GM12873 (cell line): ENCODE measurements around the gene KLHL10.

Experiments
- TF ChIP-seq, protein P1 (sequence below): IDR thresholded peaks from 2 replicates; pipeline ENCODE4 v1.5.1; 2012; ENCODE audit warnings: low read depth, mild to moderate bottlenecking, moderate library complexity, low read length, control low read depth; ENCODE audit not compliant: insufficient read depth; ENCODE audit errors: missing control alignments

The KLHL10 gene

DNA sequence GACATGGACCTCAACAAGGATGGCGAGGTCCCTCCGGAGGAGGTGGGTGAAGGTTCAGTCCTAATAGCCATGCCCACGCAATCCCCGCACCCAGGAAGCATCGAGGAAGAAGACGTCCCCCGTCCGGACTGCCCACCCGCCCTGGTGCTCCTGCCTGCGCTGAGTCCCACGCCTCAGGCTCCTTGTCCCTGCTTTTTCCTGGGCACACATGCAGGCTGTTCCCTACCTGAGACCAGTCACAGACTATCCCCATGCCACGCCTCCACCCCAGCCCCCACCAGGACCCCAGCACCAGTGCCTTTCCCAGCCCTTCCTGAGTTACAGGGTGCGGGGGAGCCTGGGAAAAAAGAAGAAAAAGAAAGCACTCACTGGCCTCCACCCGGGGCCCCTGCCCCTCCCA lies 15.8 kb upstream of the KLHL10 start:
- TF ChIP-seq, protein P1, sequence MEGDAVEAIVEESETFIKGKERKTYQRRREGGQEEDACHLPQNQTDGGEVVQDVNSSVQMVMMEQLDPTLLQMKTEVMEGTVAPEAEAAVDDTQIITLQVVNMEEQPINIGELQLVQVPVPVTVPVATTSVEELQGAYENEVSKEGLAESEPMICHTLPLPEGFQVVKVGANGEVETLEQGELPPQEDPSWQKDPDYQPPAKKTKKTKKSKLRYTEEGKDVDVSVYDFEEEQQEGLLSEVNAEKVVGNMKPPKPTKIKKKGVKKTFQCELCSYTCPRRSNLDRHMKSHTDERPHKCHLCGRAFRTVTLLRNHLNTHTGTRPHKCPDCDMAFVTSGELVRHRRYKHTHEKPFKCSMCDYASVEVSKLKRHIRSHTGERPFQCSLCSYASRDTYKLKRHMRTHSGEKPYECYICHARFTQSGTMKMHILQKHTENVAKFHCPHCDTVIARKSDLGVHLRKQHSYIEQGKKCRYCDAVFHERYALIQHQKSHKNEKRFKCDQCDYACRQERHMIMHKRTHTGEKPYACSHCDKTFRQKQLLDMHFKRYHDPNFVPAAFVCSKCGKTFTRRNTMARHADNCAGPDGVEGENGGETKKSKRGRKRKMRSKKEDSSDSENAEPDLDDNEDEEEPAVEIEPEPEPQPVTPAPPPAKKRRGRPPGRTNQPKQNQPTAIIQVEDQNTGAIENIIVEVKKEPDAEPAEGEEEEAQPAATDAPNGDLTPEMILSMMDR = no peak

DNA sequence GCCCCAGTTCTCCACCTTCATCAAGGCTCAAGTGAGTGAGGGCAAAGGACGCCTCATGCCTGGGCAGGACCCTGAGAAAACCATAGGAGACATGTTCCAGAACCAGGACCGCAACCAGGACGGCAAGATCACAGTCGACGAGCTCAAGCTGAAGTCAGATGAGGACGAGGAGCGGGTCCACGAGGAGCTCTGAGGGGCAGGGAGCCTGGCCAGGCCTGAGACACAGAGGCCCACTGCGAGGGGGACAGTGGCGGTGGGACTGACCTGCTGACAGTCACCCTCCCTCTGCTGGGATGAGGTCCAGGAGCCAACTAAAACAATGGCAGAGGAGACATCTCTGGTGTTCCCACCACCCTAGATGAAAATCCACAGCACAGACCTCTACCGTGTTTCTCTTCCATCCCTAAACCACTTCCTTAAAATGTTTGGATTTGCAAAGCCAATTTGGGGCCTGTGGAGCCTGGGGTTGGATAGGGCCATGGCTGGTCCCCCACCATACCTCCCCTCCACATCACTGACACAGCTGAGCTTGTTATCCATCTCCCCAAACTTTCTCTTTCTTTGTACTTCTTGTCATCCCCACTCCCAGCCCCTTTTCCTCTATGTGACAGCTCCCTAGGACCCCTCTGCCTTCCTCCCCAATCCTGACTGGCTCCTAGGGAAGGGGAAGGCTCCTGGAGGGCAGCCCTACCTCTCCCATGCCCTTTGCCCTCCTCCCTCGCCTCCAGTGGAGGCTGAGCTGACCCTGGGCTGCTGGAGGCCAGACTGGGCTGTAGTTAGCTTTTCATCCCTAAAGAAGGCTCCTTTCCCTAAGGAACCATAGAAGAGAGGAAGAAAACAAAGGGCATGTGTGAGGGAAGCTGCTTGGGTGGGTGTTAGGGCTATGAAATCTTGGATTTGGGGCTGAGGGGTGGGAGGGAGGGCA lies 15.1 kb upstream of the KLHL10 start:
- TF ChIP-seq, protein P1 = no peak

DNA sequence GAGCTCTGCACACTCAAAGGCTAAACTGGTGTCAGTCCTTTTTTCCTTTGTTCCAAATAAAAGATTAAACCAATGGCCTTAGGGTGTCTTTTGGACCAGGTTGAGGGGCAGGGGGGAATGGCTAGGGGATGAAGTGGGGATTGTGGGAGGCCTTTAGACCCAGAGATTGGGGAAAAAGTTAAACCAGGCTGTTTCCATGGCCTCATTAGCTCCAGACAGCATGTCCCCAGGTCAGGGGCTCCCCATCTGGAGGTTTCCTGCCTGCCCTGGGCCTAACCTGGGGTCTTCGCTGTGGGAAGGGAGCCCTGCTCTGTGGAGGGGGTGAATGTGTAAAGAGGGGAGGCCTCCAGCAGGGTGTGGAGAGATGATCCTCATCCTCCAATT lies 14.5 kb upstream of the KLHL10 start:
- TF ChIP-seq, protein P1 = no peak

DNA sequence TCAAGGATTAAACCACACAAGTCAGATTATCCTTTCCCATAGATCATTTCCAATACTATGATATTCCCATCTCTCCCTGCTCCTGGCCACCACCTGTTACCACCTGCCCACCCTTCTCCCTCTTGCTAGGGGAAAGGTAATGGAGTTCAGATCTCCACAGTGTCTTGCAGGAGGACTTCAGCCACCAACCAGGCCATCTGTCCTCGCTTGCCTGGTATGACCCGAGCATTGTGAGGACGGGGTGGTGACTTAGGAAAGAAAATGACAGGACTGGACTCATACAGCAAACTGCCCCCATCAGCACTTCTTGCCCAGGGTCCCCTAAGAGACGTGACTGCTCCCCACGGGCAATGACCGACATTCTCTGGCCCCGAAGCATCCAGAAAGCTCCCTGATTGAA lies 14.0 kb upstream of the KLHL10 start:
- TF ChIP-seq, protein P1 = no peak

DNA sequence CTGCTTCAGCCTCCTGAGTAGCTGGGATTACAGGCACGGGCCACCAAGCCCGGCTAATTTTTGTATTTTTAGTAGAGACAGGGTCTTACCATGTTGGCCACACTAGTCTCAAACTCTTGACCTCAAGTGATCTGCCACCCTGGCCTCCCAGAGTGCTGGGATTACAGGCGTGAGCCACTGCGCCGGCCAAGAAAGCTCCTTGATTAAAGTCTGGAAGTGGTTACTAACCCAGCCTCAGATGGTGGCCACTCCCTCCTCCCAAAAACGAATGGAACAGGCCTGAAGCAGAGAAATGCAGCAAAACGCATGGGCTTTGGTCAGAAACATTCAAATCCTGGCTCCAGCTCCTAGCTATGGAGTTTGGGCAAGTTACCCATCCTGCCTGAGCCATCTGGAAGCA lies 13.5 kb upstream of the KLHL10 start:
- TF ChIP-seq, protein P1 = no peak

DNA sequence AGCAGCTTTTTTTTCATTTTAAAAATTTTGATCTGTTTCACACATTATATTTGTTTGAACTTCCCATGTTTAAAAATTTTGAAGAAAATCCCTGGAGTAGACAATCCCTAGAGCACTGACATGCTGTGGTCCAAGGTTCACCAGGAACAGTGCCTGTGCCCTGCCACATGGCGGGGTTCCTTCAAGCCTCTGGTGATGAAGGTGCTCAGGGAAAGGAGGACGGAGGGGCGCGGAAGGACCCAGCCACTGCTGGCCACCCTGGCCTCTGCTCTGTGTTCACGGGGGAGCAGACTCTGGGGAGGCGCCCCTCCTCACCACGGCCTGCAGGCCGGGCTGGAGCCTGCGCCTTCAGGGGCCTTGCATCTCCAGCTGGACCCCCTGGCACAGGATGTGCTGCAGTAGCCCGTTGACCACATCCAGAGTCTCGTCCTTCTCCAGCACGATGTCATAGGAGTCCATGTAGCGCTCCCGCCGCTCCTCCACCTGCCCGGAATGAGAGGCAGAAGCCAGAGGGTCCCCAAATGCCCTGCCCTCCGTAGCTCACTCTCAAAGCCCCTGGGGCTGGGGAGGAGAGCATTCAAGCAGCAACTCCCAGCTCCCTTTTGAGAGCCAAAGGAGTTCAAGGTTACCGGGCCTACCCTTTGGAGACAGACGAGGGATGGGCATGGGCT lies 12.3 kb upstream of the KLHL10 start:
- TF ChIP-seq, protein P1 = no peak

DNA sequence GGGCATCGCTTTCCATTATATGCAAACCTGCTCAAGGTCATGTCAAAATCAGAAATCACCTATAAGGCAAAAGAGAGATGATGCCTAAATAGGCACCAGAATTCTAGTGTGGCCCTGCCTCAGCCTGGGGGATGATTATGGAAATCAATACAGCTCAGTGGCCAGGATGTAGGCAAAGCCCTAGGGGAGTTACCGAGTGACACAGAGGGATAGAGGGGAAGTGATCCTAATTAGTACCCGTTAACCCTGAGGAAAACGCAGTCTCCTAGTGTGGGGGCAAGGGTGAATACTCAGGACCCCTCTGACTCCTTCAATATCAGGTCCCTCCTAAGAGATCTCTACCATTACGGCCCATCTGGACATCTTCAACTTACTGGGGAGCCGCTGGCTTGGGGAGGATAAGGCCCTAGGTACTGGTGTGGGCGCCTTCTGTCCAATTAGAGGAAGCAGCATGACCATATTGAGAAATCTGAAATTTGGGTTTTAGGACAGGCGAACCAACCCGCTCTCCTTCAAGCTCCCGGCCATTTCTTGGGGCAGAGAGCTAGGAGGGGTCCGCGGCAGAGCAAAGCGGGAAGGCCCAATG lies 2.3 kb upstream of the KLHL10 start:
- TF ChIP-seq, protein P1 = no peak
